GM19438 (cell line): Measurements from ENCODE around the gene IFIH1.

Experiments used
- ATAC-seq: cut with Tn5 transposase; IDR thresholded peaks from one replicate; pipeline ENCODE4 v1.9.1; 2021; ENCODE audit warnings: low read depth; ENCODE audit not compliant: unreplicated experiment

Gene IFIH1

DNA sequence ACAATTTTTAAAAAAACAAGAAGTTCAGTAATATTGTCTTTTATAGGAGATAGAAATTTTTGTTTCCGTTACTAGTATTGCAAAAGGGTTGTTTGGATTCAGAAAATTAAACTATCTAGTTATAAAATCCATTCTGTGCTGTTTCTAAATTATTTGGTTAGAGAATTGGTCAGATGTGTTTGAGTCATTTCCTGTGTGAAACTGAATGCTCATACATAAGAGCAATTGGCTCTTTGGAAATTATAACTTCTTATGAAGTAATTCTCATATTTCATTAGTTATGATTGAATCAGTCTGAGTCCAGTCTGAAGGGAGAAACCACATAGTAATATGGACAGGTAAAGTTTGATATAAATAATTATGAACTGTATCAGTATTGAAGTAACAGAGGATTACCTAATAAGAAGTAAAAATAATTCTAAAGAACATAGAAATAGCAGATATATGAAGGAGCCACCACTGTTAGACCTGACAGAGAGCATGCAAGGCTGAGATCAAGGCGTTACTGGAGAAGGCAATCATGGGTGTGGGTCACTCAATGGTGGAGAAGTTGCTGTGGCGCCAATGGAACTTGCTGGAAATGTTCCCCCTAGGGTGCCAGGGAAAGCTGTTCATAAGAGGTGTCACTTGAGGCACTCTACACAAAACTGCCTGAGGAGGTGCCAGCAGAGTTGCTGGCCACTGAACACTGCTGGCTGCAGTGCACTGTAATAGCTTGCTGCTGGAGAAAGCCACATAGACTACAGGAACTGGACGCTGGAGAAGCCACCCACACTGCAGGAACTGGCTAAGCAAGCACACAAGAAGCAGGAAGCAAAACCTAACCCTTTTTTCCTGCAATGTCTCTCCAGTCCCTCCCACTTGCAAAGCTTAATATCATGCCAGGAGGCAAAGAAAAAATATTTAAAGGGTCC, 57.2 kb downstream of the IFIH1 start:
- peak; percentile 55 for ATAC-seq

DNA sequence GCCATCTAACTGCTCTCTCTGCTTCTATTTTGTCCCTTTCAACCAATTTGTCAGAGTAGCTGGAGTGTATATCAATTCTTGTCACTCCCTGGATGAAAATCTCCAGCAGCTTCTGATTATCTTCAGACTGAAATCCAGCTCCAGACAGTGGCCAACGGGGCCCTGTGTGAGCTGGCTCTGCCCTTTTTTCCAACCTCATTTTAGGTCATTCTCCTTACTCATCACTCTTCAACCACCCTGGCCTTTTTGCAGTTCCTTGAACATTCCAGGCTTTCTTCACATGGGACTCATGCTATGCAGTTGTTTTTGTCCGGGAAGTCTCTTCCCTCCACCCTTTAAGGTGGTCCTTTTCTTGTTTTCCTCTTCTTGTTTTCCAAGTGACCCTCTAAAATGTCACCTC, 59.8 kb downstream of the IFIH1 start:
- no peak for ATAC-seq

DNA sequence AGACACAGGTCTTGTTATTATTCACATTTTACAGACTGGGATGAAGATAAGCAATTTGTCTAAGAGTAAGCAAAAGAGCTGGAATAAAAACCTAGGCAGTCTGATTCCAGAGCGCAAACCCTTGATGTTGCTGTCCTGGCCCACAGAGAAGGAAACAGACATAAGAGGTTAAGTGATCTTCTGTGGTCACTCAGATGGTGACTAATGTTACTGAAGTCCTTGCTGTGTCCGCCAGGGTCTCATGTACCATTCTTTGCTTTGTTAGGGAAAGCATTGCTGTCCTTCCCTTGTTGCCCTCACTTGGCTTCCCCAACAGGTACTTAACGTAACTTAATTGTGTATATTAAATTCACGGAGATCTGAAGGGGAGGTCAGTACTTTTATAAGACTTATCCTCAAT, 60.3 kb downstream of the IFIH1 start:
- ATAC-seq = no peak

DNA sequence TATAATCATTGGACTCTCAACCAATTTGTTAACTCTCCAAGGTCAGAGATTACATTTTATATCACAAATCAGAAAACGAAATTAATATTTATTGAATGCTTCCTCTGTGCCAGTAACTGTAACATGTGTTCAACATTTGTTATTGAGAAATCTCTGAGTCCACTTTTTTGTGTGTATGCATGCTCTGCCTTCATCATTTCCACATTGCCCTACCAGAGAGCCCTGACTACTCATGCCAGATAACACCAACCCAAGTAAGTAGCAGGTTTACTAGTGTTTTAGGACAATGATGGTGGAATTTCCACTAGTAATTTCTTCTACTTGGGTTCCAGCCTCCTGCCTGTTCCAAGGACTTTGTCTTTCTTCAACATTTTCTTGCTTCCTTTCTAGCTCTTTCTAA, 61.1 kb downstream of the IFIH1 start:
- ATAC-seq = no peak

DNA sequence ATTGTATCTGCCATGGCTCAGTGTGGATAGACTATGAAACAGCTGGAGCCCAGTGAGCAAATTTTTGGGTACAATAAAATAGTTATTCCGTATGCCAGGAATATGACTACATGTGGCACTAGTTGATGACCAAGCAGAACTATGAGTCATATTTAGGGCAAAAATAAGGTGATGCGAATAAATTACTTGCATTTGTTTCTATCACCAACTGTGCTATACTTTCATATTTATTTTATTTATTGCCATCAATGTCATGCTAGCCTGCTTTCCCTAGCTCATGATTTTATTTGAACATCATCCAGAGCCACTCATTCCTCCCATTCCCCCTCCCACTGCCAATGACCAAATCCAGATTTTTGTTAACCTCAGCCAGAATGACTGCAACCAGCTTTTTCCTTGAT, 61.9 kb downstream of the IFIH1 start:
- ATAC-seq = no peak

DNA sequence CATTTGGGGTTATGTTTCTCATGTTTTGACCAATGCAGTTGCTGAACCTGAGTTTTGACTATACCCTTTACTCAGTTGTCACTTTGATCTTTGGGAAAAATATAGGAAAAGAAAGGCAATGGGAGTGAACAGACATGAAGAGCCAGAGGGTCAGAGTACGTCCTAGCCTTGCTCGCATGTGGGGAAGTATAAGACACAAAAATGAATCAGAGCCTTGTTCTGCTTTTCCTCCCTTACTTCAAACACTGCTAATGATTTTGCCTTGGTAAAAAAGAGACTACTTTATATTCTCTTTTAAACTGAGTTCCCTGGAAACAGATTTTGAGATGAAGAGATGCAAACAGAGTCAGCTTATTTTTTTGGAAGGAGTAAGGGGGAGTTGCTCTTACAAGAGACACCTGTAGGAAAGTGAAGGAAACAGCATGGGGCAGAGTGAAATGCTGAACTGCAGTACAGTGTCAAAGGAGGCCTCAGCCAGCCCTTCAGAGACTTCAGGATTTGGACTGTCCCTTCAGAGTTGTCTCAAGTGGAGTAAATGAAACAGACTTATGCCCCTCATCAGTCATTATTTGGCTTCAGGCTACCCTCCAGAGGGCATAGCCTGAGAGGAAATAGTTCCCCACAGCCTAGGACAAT, 64.1 kb downstream of the IFIH1 start:
- no peak for ATAC-seq

DNA sequence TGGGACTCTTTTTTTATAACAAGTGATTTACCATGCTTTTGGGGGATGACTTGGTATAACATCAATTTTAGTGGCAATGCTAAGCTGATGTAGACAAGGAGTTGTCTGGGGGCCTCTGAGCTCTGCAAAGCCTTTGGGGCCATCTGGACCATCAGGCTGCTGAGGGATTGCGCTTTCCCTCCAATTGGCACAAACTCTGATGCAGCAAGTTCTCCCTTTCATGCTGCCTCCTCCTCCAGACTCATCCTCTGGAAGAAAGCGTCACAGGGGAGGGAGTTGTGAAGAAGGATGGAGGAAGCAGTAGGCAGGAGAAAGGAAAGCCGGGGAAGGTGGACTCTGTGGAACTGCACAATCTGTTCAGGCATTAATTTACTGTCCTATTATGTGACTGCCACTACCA, 65.0 kb downstream of the IFIH1 start:
- no peak for ATAC-seq

DNA sequence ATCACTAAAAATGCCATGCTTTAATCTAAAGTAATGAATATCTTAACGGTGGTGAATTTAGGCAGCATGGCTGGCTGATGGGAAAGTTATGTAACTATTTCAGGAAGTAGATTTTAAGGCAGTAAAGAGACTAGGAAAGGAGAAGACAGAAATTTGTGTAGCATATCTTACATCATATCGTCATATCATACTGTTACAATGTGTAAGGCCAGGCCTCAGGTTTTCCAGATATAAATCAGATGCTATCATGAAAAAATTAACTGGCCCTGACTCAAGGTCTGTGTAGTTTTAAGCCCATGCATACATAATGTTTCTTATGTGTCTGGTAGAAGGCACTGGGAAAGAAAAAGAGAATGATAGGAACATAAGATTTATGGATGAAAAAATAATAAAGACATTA, 66.3 kb downstream of the IFIH1 start:
- ATAC-seq = no peak

DNA sequence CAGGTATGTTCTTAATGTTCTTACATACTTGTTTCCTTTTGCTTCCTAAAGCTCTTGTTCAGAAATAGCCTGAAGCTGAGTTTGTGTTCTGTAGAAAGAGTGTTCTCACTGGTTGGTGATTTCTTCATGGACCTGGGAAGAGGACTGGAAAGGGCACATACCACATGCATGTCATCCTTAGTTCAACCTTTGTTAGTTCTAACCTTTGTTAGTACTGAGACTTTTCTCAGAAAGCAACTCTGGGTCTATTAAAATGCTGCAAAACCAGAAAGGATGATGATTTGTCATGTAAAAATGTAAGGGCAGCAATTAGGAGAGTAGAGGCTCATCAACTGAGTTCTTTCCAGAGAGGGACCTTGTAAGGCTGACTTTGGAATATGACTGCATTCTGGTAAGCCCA, 72.7 kb downstream of the IFIH1 start:
- no peak for ATAC-seq

DNA sequence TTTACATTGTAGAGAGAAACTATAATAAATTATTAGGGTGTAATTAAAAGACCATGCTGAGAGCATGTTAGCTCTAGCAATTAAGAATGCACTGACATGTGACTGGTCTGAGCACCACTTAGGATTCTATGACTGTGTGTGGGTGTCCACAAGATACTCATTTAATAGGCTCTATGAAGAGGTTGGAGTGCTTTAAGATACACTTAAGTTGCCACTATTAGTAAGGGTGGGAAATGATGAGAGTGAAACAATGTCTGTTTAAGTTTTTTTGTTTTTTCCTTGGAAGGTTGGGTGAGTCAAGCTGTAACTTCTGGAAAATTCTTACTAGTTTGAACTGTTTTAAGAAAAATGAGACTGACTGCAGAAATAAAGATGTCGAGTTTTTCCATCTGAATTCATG, 73.4 kb downstream of the IFIH1 start:
- ATAC-seq = no peak

DNA sequence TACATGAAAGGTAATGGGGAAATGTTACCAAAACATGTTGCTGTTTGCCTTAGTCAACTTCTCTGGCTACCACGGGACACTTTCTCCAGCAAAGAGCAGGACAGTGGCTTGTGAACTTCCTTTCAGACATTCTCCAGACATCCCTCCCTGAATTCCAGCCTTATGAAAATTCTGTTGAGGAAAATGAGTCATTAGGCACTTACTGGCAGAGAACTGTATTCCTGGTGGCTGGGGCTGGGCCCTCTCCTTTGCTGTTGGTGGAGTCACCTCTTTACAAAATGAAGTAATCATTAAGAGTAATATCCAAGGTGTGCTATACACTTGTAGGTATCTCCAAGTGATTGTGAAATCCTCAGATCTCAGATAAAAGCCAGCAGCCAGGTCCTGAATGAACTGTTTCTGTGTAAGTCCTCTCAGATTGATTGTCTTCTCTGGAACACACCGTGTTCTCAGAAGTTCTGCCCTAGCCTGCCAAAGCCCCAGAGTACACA, 73.9 kb downstream of the IFIH1 start:
- ATAC-seq = no peak

DNA sequence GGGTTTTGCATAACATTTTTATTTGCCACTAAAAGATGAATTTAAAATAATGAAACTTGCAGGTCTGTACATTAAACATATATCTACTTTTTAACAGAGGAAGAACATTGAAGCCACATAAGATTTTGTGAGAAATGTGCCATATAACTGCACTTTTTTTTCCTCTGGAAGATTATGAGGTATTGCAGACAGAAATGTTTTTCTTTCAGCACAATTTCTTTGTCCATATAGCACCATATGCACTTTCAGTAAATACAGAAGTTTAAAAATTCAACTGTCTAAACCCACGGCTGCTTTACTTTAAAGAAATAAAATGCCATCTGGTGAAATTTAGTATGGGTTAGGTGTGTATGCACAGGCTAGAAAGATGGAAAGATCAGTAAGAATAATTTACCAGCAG, 74.8 kb downstream of the IFIH1 start:
- no peak for ATAC-seq

DNA sequence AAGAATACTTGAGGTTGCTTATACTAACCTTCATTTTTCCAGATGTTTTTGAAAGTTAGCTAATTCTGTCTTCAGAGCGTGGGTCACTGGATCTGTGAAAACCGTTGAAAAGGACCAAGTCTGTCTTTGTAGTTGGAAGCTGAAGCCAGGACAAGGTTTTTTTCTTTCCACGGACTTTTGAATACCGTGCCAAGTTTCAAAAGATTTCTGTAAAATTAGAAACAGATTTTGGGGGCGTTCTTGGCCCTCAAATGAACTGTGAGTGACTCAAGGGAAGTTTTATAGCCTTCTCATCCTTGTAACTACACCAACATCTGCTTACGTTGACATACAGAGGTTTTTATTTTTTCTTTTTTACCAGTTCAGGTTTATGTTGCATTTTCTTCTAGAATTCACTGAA, 75.2 kb downstream of the IFIH1 start, which contains the start of gene FAP:
FAP (minus strand) TSS at position 152 of the 400 bp plus-strand sequence; CDS start at position 34, 118 bp downstream.
- ATAC-seq = no peak

DNA sequence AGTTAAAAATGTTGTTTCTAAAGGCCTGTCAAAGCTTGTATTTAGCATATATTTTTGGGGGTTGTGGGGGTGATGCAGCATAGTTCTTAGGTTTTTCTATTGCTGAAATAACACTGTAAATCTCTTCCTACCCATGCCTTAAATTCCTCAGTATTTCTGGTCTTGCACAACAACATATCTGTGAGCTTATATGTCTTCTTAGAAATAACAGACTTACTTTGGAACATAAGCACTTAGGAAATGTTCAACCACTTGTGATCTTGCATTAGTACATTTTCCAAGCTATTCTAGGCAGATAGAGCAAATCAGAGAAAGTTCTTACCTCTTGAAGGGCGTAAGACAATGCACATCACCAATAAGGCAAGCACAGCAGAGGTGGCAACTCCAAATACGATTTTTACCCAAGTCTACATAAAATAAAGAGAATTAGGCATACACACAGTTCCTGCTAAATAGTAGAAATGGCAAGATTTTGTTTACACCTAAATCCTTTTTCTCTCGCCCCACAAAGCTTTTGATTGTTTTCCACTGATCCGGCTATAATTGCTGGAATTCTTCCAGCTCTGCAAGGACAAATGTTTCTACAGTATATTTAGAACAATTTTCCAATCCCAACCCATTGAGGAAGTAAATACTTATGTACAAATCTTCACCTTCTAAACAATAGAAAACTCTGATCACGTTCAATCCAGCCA, 75.8 kb downstream of the IFIH1 start:
- ATAC-seq = no peak

DNA sequence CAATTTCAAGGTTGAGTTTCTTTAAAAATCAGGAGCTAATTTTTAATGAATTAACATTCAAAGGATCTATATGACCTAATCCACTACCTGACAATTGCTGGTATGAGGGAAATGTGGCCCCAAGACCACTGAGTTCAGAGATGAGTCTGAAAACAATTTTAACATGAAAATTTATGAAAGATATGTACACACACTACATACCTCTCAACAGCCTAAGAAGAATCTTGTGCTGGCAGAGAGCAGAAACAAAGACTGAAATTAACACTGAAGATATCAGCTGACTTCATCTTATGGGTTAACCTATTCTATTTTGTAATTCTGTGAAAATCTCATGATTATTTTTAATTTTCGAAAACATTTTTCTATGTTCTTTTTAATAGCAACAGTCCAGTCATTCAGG, 76.9 kb downstream of the IFIH1 start:
- ATAC-seq = no peak

DNA sequence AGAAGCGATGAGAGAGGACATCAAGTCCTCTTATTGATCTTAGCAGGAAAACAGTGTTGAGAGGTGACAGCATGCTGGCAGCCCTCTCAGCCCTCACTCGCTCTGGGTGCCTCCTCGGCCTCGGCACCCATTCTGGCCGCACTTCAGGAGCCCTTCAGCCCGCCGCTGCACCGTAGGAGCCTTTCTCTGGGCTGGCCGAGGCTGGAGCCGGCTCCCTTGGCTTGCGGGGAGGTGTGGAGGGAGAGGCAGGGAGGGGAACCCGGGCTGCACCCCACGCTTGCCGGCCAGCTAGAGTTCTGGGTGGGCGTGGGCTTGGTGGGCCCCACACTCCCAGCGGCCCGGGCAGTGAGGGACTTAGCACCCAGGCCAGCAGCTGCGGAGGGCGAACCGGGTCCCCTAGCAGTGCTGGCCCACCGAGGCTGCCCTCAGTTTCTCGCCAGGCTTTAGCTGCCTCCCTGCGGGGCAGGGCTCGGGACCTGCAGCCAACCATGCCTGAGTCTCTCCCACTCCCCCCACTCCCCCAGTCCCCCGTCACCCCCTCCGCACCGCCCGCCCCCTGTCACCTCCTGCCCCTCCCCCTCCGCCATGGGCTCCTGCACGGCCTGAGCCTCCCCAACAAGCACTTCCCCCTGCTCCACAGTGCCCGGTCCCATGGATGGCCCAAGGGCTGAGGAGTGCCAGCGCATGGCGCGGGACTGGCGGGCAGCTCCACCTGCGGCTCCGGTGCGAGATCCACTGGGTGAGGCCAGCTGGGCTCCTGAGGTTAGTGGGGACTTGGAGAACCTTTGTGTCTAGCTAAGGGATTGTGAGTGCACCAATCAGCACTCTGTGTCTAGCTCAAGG, 83.6 kb downstream of the IFIH1 start:
- no peak for ATAC-seq

DNA sequence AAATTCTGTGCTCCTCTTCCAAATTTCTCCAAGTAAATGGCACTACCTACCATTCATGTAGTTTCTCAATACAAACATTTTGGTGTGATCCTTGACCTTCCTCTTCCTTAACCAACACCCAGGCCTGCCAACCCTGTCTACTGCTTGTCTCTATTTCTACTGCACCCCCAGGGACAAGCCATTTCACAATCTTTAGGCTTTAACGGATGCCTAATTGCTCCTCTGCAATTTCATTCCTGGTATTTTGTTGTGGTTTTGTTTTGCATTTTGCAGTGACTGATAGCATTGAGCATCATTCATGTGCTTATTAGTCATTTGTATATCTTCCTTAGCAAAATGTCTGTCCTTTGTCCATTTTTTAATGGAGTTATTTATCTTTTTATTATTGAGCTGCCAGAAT, 85.3 kb downstream of the IFIH1 start:
- ATAC-seq = no peak

DNA sequence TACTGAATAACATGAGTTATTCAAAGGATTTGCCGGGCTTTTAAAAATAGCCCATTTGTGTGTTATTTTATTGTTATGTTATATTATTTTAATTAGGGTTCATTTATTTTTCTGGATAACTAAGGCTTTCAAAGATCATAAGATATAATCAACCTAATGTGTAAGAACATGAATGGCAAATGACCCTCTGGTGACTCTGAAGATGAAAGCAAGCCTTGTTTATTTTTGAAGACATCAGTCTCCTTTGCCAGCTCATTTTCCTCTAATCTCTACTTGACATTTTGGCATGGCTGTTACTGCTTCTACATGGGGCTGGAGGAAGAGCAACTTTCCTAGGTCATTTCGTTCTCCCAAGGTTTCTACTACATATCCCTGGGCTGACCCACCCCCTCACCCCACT, 85.8 kb downstream of the IFIH1 start:
- ATAC-seq = no peak

DNA sequence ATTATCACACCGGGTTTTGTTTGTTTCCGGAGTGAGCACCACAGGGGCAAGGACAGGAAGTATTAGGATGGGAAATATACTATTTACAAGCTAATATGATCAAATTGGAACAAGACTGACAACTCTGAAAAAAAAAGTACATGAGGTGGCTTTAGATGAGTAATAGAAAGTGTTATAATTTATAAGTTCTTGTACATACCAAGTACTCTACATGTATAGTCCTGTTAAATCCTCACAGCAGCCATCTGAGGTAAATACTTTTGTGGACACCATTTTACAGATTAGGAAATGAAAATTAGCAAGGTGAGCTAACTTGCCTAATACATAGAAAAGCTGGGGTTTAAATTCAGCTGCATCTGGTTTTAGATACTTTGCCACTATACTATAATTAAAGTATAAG, 86.5 kb downstream of the IFIH1 start:
- ATAC-seq = no peak

DNA sequence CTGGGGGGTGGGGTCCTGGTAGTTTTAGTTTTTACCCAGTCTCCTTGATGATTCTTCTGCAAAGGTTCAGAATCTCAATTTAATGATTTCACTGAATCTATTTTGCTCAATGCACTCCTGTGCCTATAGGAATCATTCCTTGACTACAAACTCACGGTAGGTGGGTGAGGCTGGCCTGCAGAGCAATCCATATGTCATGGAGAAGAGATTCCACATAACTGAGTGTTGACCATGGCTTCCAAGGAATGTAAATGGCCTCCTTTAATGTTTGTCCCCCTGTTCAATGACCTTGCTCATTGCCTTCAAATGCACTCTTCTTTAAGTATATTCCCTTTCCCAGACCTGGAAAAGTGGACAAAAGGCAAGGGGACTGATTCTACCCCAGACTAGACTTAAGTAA, 87.7 kb downstream of the IFIH1 start:
- no peak for ATAC-seq
